IMR-90 (cell line): Measurements from ENCODE around the gene CAB39. TPM values are rescaled to one million over a fixed set of nuclear protein-coding genes. Genes with fewer than 3 reads are reported as not detected.

Source experiments
- ATAC-seq: fragments of 200-7000 bp; cut with Tn5 transposase; 2 replicates; pipeline ENCODE4 v1.9.1; 2020; ENCODE audit warnings: low read depth, mild to moderate bottlenecking, moderate library complexity
- BruUV-seq: library from RNA; stranded (reverse); fragments of 400-500 nt; replicated peaks from 2 replicates; lab custom pipeline; 2021; lab: Mats Ljungman, UMichigan
- CTCF ChIA-PET: fragments of 300-600 bp; formaldehyde crosslinking; extraction: SDS; loops from one replicate; lab custom pipeline; 2021; ENCODE audit warnings: antibody characterized with exemption; lab: Yijun Ruan, JAX
- POLR2A ChIA-PET: fragments of 300-600 bp; sonication (Branson Sonifier 250); formaldehyde crosslinking; loops from one replicate; lab custom pipeline; 2022; ENCODE audit warnings: antibody characterized with exemption; ENCODE audit not compliant: unreplicated experiment; lab: Charles Lee
- DNase-seq: peaks from one replicate; pipeline ENCODE4 v3.0.0; 2013
- H2AFZ ChIP-seq: replicated peaks from 2 replicates; pipeline ENCODE3; 2013; ENCODE audit warnings: low read length, mild to moderate bottlenecking; ENCODE audit not compliant: poor library complexity
- H2AK5ac ChIP-seq: 2 replicates; pipeline ENCODE4 v1.6.1; 2013; ENCODE audit warnings: low read depth, low read length, inconsistent platforms
- H2AK9ac ChIP-seq: replicated peaks from 2 replicates; pipeline ENCODE3; 2013; ENCODE audit warnings: mild to moderate bottlenecking, low read depth, low read length, moderate library complexity; ENCODE audit not compliant: poor library complexity
- H2BK120ac ChIP-seq: 2 replicates; pipeline ENCODE4 v1.6.1; 2013; ENCODE audit warnings: low read depth, low read length, inconsistent platforms
- H2BK15ac ChIP-seq: 3 replicates; pipeline ENCODE4 v1.6.1; 2013; ENCODE audit warnings: low read depth, low read length, inconsistent platforms
- H2BK20ac ChIP-seq: 2 replicates; pipeline ENCODE4 v1.6.1; 2013; ENCODE audit warnings: low read depth, mild to moderate bottlenecking, inconsistent platforms, low read length, moderate library complexity
- H2BK5ac ChIP-seq: 2 replicates; pipeline ENCODE4 v1.6.1; 2013; ENCODE audit warnings: mild to moderate bottlenecking, low read depth, low read length, inconsistent platforms; ENCODE audit not compliant: poor library complexity, severe bottlenecking
- H3K14ac ChIP-seq: replicated peaks from 2 replicates; pipeline ENCODE4 v1.6.1; 2013; ENCODE audit warnings: low read depth, low read length, inconsistent platforms
- H3K18ac ChIP-seq: 2 replicates; pipeline ENCODE4 v1.6.1; 2013; ENCODE audit warnings: low read depth, low read length, control low read depth
- H3K23ac ChIP-seq: 2 replicates; pipeline ENCODE4 v1.6.1; 2013; ENCODE audit warnings: low read depth, low read length, inconsistent platforms
- H3K27ac ChIP-seq: 2 replicates; pipeline ENCODE4 v1.5.1; 2013; ENCODE audit warnings: mild to moderate bottlenecking, control low read depth, low read length; ENCODE audit not compliant: insufficient read depth
- H3K27me3 ChIP-seq: 2 replicates; pipeline ENCODE4 v1.6.1; 2013; ENCODE audit warnings: low read length; ENCODE audit not compliant: control insufficient read depth, insufficient read depth
- H3K36me3 ChIP-seq: 2 replicates; pipeline ENCODE4 v1.6.1; 2013; ENCODE audit warnings: low read length, mixed read lengths; ENCODE audit not compliant: control insufficient read depth, insufficient read depth
- H3K4ac ChIP-seq: 2 replicates; pipeline ENCODE4 v1.6.1; 2013; ENCODE audit warnings: low read depth, low read length, inconsistent platforms
- H3K4me1 ChIP-seq: 2 replicates; pipeline ENCODE4 v1.6.1; 2013; ENCODE audit warnings: low read length, mixed read lengths; ENCODE audit not compliant: control insufficient read depth, insufficient read depth
- H3K4me2 ChIP-seq: 2 replicates; pipeline ENCODE4 v1.6.1; 2013; ENCODE audit warnings: low read depth, mild to moderate bottlenecking, control low read depth, low read length, moderate library complexity
- H3K4me3 ChIP-seq: 2 replicates; pipeline ENCODE4 v1.5.1; 2013; ENCODE audit warnings: low read depth, mild to moderate bottlenecking, control low read depth, low read length, moderate library complexity; ENCODE audit not compliant: insufficient read depth
- H3K56ac ChIP-seq: 2 replicates; pipeline ENCODE4 v1.6.1; 2013; ENCODE audit warnings: low read length, inconsistent platforms; ENCODE audit not compliant: insufficient read depth; ENCODE audit errors: extremely low read depth
- H3K79me1 ChIP-seq, 2 experiments: 2 replicates each; pipeline ENCODE4 v1.6.1; 2013; ENCODE audit warnings: low read length in 2 of 2, inconsistent platforms in 1 of 2, low read depth in 1 of 2
- H3K9ac ChIP-seq: 2 replicates; pipeline ENCODE4 v1.6.1; 2013; ENCODE audit warnings: low read depth, low read length, control low read depth
- H3K9me1 ChIP-seq: 2 replicates; pipeline ENCODE4 v1.6.1; 2013; ENCODE audit warnings: low read length, inconsistent platforms; ENCODE audit not compliant: insufficient read depth
- H3K9me3 ChIP-seq: 2 replicates; pipeline ENCODE4 v1.6.1; 2013; ENCODE audit warnings: low read length; ENCODE audit not compliant: control insufficient read depth, insufficient read depth
- H4K20me1 ChIP-seq: 2 replicates; pipeline ENCODE4 v1.6.1; 2013; ENCODE audit warnings: low read length, inconsistent platforms; ENCODE audit not compliant: insufficient read depth
- H4K5ac ChIP-seq: 2 replicates; pipeline ENCODE4 v1.6.1; 2013; ENCODE audit warnings: mild to moderate bottlenecking, low read depth, low read length, control low read depth
- H4K8ac ChIP-seq, 2 experiments: 2 replicates each; pipeline ENCODE4 v1.6.1; 2013; ENCODE audit warnings: low read depth in 2 of 2, low read length in 2 of 2, control low read depth in 1 of 2, inconsistent platforms in 1 of 2
- H4K91ac ChIP-seq: 2 replicates; pipeline ENCODE4 v1.6.1; 2013; ENCODE audit warnings: low read depth, low read length, inconsistent platforms; ENCODE audit not compliant: insufficient read depth
- CEBPB ChIP-seq: IDR thresholded peaks from 2 replicates; pipeline ENCODE4 v1.6.1; 2012; ENCODE audit warnings: low read depth, low read length, improper control_type of control experiment
- CTCF ChIP-seq: conservative IDR thresholded peaks from 2 replicates; pipeline ENCODE4 v1.5.1; 2012; ENCODE audit warnings: mild to moderate bottlenecking, low read depth, low read length, improper control_type of control experiment
- FOS ChIP-seq: fragments of 150-350 bp; IDR thresholded peaks from 2 replicates; pipeline ENCODE4 v1.6.1; 2016; ENCODE audit warnings: low read depth, low read length
- MAZ ChIP-seq: IDR thresholded peaks from 2 replicates; pipeline ENCODE4 v1.6.1; 2012; ENCODE audit warnings: low read depth, mild to moderate bottlenecking, low read length, improper control_type of control experiment, moderate library complexity, borderline replicate concordance
- NFE2L2 ChIP-seq: fragments of 150-350 bp; IDR thresholded peaks from 2 replicates; pipeline ENCODE4 v1.6.1; 2016; ENCODE audit warnings: low read depth, mild to moderate bottlenecking, low read length
- POLR2A ChIP-seq: IDR thresholded peaks from 2 replicates; pipeline ENCODE4 v1.6.1; 2012; ENCODE audit warnings: mild to moderate bottlenecking, low read depth, low read length
- RAD21 ChIP-seq: IDR thresholded peaks from 2 replicates; pipeline ENCODE4 v1.6.1; 2012; ENCODE audit warnings: low read length, improper control_type of control experiment
- RFX5 ChIP-seq: IDR thresholded peaks from 2 replicates; pipeline ENCODE4 v1.8.0; 2012; ENCODE audit warnings: low read depth, mild to moderate bottlenecking, low read length, moderate library complexity
- WGBS, 2 experiments: methylation state at CpG; one replicate each; pipeline versions ENCODE4 v1.1.5 to v1.1.7; 2013; ENCODE audit warnings: missing lambda C conversion rate in 2 of 2; ENCODE audit not compliant: insufficient read length in 1 of 2; ENCODE audit errors: extremely low coverage in 2 of 2; 5-methylcytosine and 5-hydroxymethylcytosine counted together
- dilution Hi-C: fragments of 300-500 bp; cut with HindIII; formaldehyde crosslinking; loops from one replicate; pipeline ENCODE4 v1.14.3; 2018; ENCODE audit warnings: low sequenced_read_pairs; ENCODE audit not compliant: unreplicated experiment
- in situ Hi-C: fragments of 300-500 bp; cut with MboI; formaldehyde crosslinking; loops from 3 replicates; pipeline ENCODE4 v1.14.3; 2019; ENCODE audit warnings: low sequenced_read_pairs, inconsistent platforms, mixed read lengths
- intact Hi-C: fragments of 100-400 bp; cut with micrococcal nuclease; formaldehyde crosslinking; loops from 2 replicates; pipeline ENCODE4 v1.10.0; 2022
- polyA plus RNA-seq, 3 experiments: library from polyadenylated mRNA; depleted of rRNA; stranded (reverse); fragments of >200 nt; gene quantifications; 2 replicates each; pipeline ENCODE4 v1.2.3, GENCODE V29; 2012; ENCODE audit warnings: low replicate concordance in 1 of 3
- total RNA-seq: library from RNA; depleted of rRNA; stranded (reverse); fragments of >200 nt; gene quantifications from 2 replicates; pipeline ENCODE4 v1.2.3, GENCODE V29; 2012

CAB39 gene
- total and polyA plus RNA-seq, 2 of the 4 experiments (the other 2 are of a cell fraction), result 38.2 to 71.7 TPM

DNA sequence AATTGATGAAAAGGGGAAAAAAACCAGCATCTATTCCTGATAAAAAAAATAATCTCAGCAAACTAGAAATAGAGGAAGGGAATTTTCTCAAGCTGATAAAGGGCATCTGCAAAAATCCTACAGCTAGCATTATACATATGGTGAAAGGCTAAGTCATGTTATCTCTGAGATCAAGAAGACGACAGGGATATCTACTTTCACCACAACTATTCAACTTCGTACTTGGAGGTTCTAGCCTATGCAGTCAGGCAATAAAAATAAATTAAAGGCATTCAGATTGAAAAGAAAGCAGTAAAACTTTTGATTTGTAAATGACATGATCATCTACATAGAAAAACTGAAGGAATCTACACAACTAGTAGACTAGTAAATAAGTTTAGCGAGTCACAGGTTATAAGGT is 58.2 kb downstream of the CAB39 start:
- Histone ChIP-seq H3K4me1 (peaks cover 4% of the 10 kb centered on the region), H3K4ac (no peak overlapping the region), H3K18ac (no peak overlapping the region), H4K8ac (no peak overlapping the region), H3K4me2 (no peak overlapping the region), H3K14ac (no peak overlapping the region), H3K36me3 (peaks cover 12% of the 10 kb centered on the region), H2BK20ac (no peak overlapping the region), H2BK120ac (no peak overlapping the region), H2AK9ac (no peak overlapping the region), H3K23ac (no peak overlapping the region), H4K20me1 (peaks cover 16% of the 10 kb centered on the region), H3K4me3 (no peak overlapping the region), H3K9ac (no peak overlapping the region), H3K9me3 (no peaks in the 10 kb centered on the region), H2BK5ac (no peak overlapping the region), H4K91ac (no peak overlapping the region), H4K5ac (no peak overlapping the region), H3K27me3 (no peaks in the 10 kb centered on the region), H3K79me1 (peaks cover 35 to 61% of the 10 kb centered on the region in 2 experiments), H3K9me1 (peaks cover 9% of the 10 kb centered on the region), H2AFZ (no peak overlapping the region), H3K27ac (no peak overlapping the region), H2BK15ac (no peak overlapping the region), H2AK5ac (no peak overlapping the region), H3K56ac (no peak overlapping the region)
- no CpG with 5 or more reads among the region's 3 CpGs for WGBS, 2 experiments
- DNase-seq (no peak), ATAC-seq (no peak)
- ChIA-PET POLR2A (no interaction called here), CTCF (interaction anchor here (1.0 kb wide), 1 partner anchor 28 kb away, joined by 3 read pairs; no protein-coding TSS in a partner anchor)
- in situ Hi-C loops (no loop called here), intact Hi-C loops (loop anchor here (10.0 kb wide), 1 partner anchor 846 kb away; the partner anchor contains the start of genes FBXO36 and TRIP12), dilution Hi-C loops (no loop called here)
- no TSS peak for BruUV-seq
- TF ChIP-seq RAD21, result no peak
- no peak for TF ChIP-seq RFX5
- TF ChIP-seq POLR2A, result no peak
- no peak for TF ChIP-seq CEBPB
- TF ChIP-seq FOS, result no peak
- TF ChIP-seq MAZ, result no peak
- TF ChIP-seq CTCF, result no peak
- TF ChIP-seq NFE2L2, result no peak
